ENCODE measurements around the gene ROGDI. TPM values are rescaled to one million over a fixed set of nuclear protein-coding genes. Genes with fewer than 3 reads are reported as not detected.

ROGDI gene
- total and polyA plus RNA-seq, 2 of the 13 experiments (the other 11 are each of a cell fraction or from before 2014, with no cell fraction given), result 19.2 to 42.1 TPM

GRCh38 chr16:4768549-4769305 lies 33.7 kb downstream of the ROGDI start (continued):
- TF ChIP-seq ZBTB26 (CRISPR knock-in tag; IDR thresholded peaks at IDR 0.05; ENCODE audit: borderline replicate concordance) (peak; percentile 69; the same call in 1 of the 2 replicates), ZNF121 (CRISPR knock-in tag; IDR thresholded peaks at IDR 0.05) (no peak), ZNF547 (CRISPR knock-in tag; IDR thresholded peaks at IDR 0.05) (no peak), PITX1 (CRISPR knock-in tag; IDR thresholded peaks at IDR 0.05) (peak; percentile 50; the same call in 1 of the 2 replicates), SETDB1 (CRISPR knock-in tag; IDR thresholded peaks at IDR 0.05; ENCODE audit: borderline replicate concordance) (no peak), ARID5B (CRISPR knock-in tag; IDR thresholded peaks at IDR 0.05) (0 out of 2 replicates have a peak, but pooled peaks have one; percentile 25), MTERF4 (CRISPR knock-in tag; IDR thresholded peaks at IDR 0.05) (no peak), ZNF143 (CRISPR knock-in tag; IDR thresholded peaks at IDR 0.05) (peak; percentile 96), FOXJ3 (CRISPR knock-in tag; IDR thresholded peaks at IDR 0.05; ENCODE audit: borderline replicate concordance) (peak; percentile 40; the same call in 1 of the 2 replicates), ZNF30 (CRISPR knock-in tag; IDR thresholded peaks at IDR 0.05) (no peak), RNF2 (conservative IDR thresholded peaks at IDR 0.05; ENCODE audit: low read depth) (no peak), HMGA1 (CRISPR knock-in tag; conservative IDR thresholded peaks at IDR 0.05) (no peak), FOSL1 (CRISPR knock-in tag; IDR thresholded peaks at IDR 0.05; ENCODE audit: borderline replicate concordance) (no peak), SRF (IDR thresholded peaks at IDR 0.05; ENCODE audit: low read depth, low read length) (peak; percentile 75; the same call in 1 of the 2 replicates), MLX (CRISPR knock-in tag; IDR thresholded peaks at IDR 0.05) (peak; percentile 71), NFKBIZ (CRISPR knock-in tag; IDR thresholded peaks at IDR 0.05) (no peak), ZNF383 (CRISPR knock-in tag; IDR thresholded peaks at IDR 0.05; ENCODE audit: borderline replicate concordance) (no peak), TBX2 (CRISPR knock-in tag; IDR thresholded peaks at IDR 0.05; ENCODE audit: borderline replicate concordance) (peak; percentile 71), CHD2 (IDR thresholded peaks at IDR 0.05; ENCODE audit: low read depth, low read length) (peak; percentile 95), NAIF1 (CRISPR knock-in tag; IDR thresholded peaks at IDR 0.05; ENCODE audit: borderline replicate concordance) (no peak), ZNF878 (CRISPR knock-in tag; IDR thresholded peaks at IDR 0.05) (no peak)
- TF ChIP-seq, protein P1, sequence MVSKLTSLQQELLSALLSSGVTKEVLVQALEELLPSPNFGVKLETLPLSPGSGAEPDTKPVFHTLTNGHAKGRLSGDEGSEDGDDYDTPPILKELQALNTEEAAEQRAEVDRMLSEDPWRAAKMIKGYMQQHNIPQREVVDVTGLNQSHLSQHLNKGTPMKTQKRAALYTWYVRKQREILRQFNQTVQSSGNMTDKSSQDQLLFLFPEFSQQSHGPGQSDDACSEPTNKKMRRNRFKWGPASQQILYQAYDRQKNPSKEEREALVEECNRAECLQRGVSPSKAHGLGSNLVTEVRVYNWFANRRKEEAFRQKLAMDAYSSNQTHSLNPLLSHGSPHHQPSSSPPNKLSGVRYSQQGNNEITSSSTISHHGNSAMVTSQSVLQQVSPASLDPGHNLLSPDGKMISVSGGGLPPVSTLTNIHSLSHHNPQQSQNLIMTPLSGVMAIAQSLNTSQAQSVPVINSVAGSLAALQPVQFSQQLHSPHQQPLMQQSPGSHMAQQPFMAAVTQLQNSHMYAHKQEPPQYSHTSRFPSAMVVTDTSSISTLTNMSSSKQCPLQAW (CRISPR knock-in tag; IDR thresholded peaks at IDR 0.05), result peak; percentile 51
